Measurements from ENCODE around the gene CHD9.
"Not testable (repeated sequence)": the region's sequence is repeated elsewhere in the genome, so short reads cannot be mapped to it uniquely, and the experiment has no call there.

CHD9 gene

DNA sequence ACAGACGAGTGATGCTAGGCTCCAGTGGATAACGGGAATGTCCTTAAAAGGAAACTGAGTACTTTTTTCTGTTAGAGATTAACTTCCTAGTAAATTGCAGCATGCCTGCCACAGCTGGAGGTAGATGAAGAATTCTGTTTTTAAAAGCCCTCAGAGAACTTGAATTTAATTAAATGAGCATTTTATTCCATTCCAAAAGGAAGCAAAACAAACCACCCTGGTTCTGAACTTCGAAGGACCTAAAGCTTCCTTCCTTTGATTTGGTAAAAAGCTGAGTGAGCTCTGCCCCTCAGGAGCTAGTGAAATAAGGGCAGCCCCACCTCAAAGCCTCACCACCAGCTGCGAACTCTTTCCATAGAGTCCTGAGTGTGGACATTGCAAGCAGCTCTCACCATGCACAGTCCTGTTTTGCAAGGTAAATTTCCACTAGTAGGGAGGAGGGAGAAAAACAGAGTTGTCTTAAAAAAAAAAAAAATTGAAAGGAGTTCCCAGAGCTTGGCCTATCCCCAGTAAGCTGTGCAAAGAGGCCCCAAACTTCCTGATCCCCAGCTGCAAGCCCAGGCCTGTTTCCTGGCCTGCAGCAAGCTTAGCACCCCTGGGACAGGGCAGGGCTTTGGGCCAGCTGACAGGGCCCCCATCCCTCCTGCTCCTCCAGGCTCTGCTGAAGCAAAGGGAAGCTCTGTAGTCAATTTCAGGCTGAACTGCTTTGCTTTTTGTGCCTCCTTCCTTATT lies 13.3 kb upstream of the CHD9 start:
- Histone ChIP-seq H3K9me3 (ENCODE audit: insufficient read depth, low read length) (peaks cover 17% of the 10 kb centered on the region), H3K9ac (ENCODE audit: insufficient read length, low read depth) (peak overlapping the region; percentile 47), H3K4me1 (ENCODE audit: insufficient read depth, insufficient read length) (peaks cover 4% of the 10 kb centered on the region), H3K36me3 (ENCODE audit: insufficient read depth, insufficient read length, low read length) (no peaks in the 10 kb centered on the region), H3K27me3 (ENCODE audit: insufficient read depth, insufficient read length) (no peaks in the 10 kb centered on the region), H3K4me3 (ENCODE audit: insufficient read length, low read depth) (peak overlapping the region; percentile 38)
- TF ChIP-seq SUZ12 (IDR thresholded peaks at IDR 0.05; ENCODE audit: extremely low read depth, insufficient read depth, insufficient read length) (no peak), ZNF274 (IDR thresholded peaks at IDR 0.05; ENCODE audit: low read depth, low read length) (no peak), YY1 (IDR thresholded peaks at IDR 0.05; ENCODE audit: insufficient read depth, insufficient read length) (no peak)
- DNase-seq (ENCODE audit: low read depth, low spot score): peak; percentile 88

DNA sequence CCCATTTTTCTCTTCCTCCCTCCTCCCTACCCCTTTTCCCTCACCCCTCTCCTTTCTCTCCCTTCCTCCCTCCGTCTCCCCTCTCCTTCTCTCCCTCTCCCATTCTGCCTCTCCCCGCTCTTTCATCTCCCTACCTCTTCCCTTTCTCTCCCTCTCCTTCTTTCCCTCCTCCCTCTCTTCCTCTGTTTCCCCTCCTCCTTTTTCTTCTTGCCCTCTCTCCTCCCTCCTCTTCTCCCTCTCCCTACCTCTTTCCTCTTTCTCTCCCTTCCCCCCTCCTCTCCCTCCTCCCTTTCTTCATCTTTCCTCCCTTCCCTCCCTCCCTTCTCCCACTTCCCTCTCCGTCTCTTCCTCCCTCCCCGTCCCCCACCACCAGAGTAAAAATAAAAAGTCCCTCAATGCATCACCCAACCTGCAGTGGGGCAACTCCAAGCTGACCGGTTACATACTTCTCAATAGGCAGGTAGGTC lies 12.5 kb upstream of the CHD9 start:
- no peak for TF ChIP-seq YY1 (IDR thresholded peaks at IDR 0.05; ENCODE audit: insufficient read depth, insufficient read length)
- no peak for TF ChIP-seq SUZ12 (IDR thresholded peaks at IDR 0.05; ENCODE audit: extremely low read depth, insufficient read depth, insufficient read length)
- TF ChIP-seq ZNF274 (IDR thresholded peaks at IDR 0.05; ENCODE audit: low read depth, low read length): no peak
- Histone ChIP-seq H3K36me3 (ENCODE audit: insufficient read depth, insufficient read length, low read length) (no peaks in the 10 kb centered on the region), H3K4me3 (ENCODE audit: insufficient read length, low read depth) (peak overlapping the region; percentile 55), H3K4me1 (ENCODE audit: insufficient read depth, insufficient read length) (peaks cover 4% of the 10 kb centered on the region), H3K9ac (ENCODE audit: insufficient read length, low read depth) (peak overlapping the region; percentile 79), H3K27me3 (ENCODE audit: insufficient read depth, insufficient read length) (peaks cover 3% of the 10 kb centered on the region), H3K9me3 (ENCODE audit: insufficient read depth, low read length) (peaks cover 17% of the 10 kb centered on the region)
- DNase-seq (ENCODE audit: low read depth, low spot score): no peak

DNA sequence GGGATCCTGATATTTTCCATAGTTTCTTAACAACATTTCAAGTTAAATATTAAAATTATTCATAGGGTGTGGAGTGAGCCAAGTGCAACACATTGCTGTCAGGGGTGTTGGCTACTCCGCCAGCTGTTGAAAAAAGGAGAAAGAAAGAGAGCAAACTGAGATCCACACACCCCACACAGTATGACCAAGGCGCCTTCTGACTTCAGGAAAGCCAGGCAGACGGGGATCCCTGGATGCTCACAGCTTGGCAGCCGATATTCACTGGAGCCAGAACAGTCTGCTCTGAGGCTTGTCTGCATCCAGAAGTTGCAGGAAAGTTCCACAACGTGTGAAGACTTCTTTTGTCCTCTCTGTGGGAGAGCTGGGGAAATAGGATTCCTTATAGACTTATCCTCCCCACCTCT lies 11.4 kb upstream of the CHD9 start:
- Histone ChIP-seq H3K36me3 (ENCODE audit: insufficient read depth, insufficient read length, low read length) (no peaks in the 10 kb centered on the region), H3K27me3 (ENCODE audit: insufficient read depth, insufficient read length) (peaks cover 3% of the 10 kb centered on the region), H3K9ac (ENCODE audit: insufficient read length, low read depth) (peak overlapping the region; percentile 79), H3K4me1 (ENCODE audit: insufficient read depth, insufficient read length) (peaks cover 4% of the 10 kb centered on the region), H3K9me3 (ENCODE audit: insufficient read depth, low read length) (peaks cover 17% of the 10 kb centered on the region), H3K4me3 (ENCODE audit: insufficient read length, low read depth) (peak overlapping the region; percentile 55)
- no peak for DNase-seq (ENCODE audit: low read depth, low spot score)
- no peak for TF ChIP-seq SUZ12 (IDR thresholded peaks at IDR 0.05; ENCODE audit: extremely low read depth, insufficient read depth, insufficient read length)
- TF ChIP-seq ZNF274 (IDR thresholded peaks at IDR 0.05; ENCODE audit: low read depth, low read length): no peak
- no peak for TF ChIP-seq YY1 (IDR thresholded peaks at IDR 0.05; ENCODE audit: insufficient read depth, insufficient read length)

DNA sequence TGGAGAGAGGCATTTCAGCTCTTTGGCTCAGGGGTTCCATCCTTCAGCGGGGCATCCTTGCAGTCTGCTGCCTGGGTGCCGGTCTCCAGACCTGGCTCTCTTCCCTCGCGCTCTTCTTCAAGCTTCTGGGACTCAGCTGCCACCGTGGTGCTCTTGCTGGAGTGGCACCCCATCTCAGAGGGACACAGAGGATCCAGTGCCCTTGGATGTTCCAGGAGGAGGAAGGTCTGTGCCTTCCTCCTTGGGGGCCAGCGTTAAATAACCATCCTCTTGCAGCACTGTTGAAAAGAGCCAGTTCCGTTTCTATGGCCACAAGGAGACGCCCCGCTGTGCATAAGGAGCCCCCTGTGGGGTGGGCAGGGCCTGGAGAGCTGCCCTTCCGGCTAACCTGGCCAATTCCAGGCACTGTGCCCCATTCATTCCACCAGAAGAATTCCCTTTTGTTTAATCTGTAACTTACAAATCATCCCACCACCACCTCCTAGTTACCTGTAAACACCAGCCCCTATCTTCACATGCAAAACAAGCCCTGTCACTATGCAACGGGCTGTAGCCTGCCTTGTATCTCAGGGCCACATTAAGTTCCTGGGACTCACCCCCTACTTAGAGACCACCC lies 10.7 kb upstream of the CHD9 start:
- Histone ChIP-seq H3K9ac (ENCODE audit: insufficient read length, low read depth) (peak overlapping the region; percentile 79), H3K9me3 (ENCODE audit: insufficient read depth, low read length) (peaks cover 17% of the 10 kb centered on the region), H3K36me3 (ENCODE audit: insufficient read depth, insufficient read length, low read length) (no peaks in the 10 kb centered on the region), H3K4me3 (ENCODE audit: insufficient read length, low read depth) (peak overlapping the region; percentile 55), H3K4me1 (ENCODE audit: insufficient read depth, insufficient read length) (peaks cover 4% of the 10 kb centered on the region), H3K27me3 (ENCODE audit: insufficient read depth, insufficient read length) (peaks cover 3% of the 10 kb centered on the region)
- TF ChIP-seq YY1 (IDR thresholded peaks at IDR 0.05; ENCODE audit: insufficient read depth, insufficient read length): no peak
- no peak for TF ChIP-seq ZNF274 (IDR thresholded peaks at IDR 0.05; ENCODE audit: low read depth, low read length)
- no peak for TF ChIP-seq SUZ12 (IDR thresholded peaks at IDR 0.05; ENCODE audit: extremely low read depth, insufficient read depth, insufficient read length)
- DNase-seq (ENCODE audit: low read depth, low spot score): peak; percentile 87

DNA sequence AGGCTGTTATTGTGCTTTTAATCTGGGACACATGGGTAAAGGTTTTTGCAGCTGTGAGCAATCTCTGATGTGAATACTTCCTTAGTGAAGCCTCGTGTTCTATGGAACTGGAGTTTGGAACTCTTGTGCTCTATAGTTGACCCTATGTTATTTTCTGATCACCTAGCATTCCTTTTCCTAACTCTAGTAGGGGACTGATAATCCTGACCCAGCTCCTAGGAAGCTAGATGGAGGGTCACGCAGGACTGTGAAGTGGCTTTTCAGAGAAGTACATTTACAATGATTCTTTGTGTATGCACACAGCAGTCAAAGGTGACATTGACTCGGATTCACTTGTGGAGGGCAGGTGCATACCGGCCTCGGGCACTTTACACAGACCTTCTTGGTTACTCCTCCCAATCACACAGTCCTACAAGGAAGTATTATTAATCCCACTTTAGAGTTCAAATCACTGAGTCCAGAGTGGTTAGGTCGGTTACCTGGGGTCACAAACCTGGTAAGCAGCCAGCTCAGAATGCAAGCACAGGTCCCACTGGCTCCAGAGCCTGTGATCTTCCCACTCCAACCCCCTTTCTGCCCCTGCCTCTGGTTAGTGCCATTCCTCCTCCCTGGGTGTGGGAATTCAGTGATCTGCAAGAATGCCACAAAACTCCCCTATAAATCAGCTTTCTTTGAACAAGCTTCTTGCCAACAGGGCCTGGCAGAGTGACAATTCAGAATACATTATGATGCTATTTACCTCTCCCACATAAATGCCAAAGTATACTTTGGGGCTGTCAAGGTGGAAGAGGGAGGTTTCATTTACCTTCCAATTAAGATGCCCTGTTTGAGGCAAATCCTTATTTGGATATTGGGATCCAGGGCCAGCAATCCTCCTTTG lies 9.2 kb upstream of the CHD9 start:
- no peak for TF ChIP-seq ZNF274 (IDR thresholded peaks at IDR 0.05; ENCODE audit: low read depth, low read length)
- no peak for TF ChIP-seq YY1 (IDR thresholded peaks at IDR 0.05; ENCODE audit: insufficient read depth, insufficient read length)
- TF ChIP-seq SUZ12 (IDR thresholded peaks at IDR 0.05; ENCODE audit: extremely low read depth, insufficient read depth, insufficient read length): no peak
- no peaks in the 10 kb centered on the region for H3K36me3 ChIP-seq (ENCODE audit: insufficient read depth, insufficient read length, low read length)
- H3K9me3 ChIP-seq (ENCODE audit: insufficient read depth, low read length): peaks cover 4% of the 10 kb centered on the region
- no peak overlapping the region for H3K9ac ChIP-seq (ENCODE audit: insufficient read length, low read depth)
- H3K27me3 ChIP-seq (ENCODE audit: insufficient read depth, insufficient read length): peaks cover 3% of the 10 kb centered on the region
- no peak for DNase-seq (ENCODE audit: low read depth, low spot score)
- H3K4me1 ChIP-seq (ENCODE audit: insufficient read depth, insufficient read length): peaks cover 4% of the 10 kb centered on the region
- no peak overlapping the region for H3K4me3 ChIP-seq (ENCODE audit: insufficient read length, low read depth)

DNA sequence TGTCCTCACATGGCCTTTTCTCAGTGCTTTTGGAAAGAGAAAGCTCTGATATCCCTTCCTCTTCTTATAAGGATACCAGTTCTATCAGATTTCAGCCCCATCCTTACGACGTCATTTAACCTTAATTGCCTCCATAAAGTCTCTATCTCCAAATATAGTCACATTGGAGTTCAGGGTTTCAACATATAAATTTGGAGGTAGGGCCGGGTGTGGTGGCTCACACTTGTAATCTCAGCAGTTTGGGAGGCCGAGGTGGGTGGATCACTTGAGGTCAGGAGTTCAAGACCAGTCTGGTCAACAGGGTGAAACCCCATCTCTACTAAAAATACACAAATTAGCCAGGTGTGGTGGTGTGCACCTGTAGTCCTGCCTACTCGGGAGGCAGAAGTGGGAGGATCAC lies 7.3 kb upstream of the CHD9 start:
- H3K9me3 ChIP-seq (ENCODE audit: insufficient read depth, low read length); H3K4me3 ChIP-seq (ENCODE audit: insufficient read length, low read depth); DNase-seq (ENCODE audit: low read depth, low spot score); H3K27me3 ChIP-seq (ENCODE audit: insufficient read depth, insufficient read length); H3K9ac ChIP-seq (ENCODE audit: insufficient read length, low read depth); H3K4me1 ChIP-seq (ENCODE audit: insufficient read depth, insufficient read length); H3K36me3 ChIP-seq (ENCODE audit: insufficient read depth, insufficient read length, low read length): not testable (repeated sequence)

All from NT2/D1 (cell line).